Measurements from ENCODE around the gene LSM7. TPM values are rescaled to one million over a fixed set of nuclear protein-coding genes. Genes with fewer than 3 reads are reported as not detected.
A peak's percentile ranks its signal among the peaks of the same experiment; 100 is the strongest.
"Not testable (repeated sequence)": the region's sequence is repeated elsewhere in the genome, so short reads cannot be mapped to it uniquely, and the experiment has no call there.

LSM7 gene
- total RNA-seq, 2 donors from 2014 or later = 115 to 140 TPM

DNA sequence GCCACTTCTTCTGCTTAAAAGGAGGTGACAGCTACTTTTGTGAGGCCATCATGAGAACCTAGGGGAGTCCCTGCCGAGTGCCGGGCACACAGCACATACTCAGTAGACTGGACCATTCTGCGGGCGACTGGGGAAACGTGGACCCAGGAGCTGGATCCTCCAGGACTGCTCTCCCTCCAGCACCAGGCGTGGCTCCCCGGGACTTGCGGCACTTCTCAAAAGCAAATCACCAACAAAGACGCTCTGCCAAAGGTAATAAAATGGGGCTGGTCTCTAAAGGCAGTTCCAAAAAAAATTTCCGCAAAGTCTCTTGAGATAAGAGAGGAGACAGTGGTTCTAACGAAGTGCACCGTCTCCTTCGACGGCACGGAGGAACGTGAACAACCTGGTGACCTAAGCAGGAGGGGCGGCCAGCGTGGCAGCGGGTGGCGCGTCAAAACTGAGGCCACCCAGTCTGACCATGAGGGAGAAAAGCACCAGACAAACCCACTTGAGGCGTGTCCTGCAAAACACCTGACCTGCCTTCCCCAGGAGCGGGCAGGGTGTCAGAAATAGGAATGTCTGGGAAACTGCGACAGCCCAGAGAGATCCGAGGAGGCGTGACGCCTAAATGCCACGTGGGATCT, 30.3 kb upstream of the LSM7 start:
- ATAC-seq (no peak), DNase-seq (ENCODE audit: low spot score in 2 of 2) (no peak)
- no peaks in the 10 kb centered on the region for H3K36me3 Mint-ChIP-seq
- H3K9me3 Mint-ChIP-seq = no peaks in the 10 kb centered on the region
- no peak overlapping the region for H3K27ac Mint-ChIP-seq

DNA sequence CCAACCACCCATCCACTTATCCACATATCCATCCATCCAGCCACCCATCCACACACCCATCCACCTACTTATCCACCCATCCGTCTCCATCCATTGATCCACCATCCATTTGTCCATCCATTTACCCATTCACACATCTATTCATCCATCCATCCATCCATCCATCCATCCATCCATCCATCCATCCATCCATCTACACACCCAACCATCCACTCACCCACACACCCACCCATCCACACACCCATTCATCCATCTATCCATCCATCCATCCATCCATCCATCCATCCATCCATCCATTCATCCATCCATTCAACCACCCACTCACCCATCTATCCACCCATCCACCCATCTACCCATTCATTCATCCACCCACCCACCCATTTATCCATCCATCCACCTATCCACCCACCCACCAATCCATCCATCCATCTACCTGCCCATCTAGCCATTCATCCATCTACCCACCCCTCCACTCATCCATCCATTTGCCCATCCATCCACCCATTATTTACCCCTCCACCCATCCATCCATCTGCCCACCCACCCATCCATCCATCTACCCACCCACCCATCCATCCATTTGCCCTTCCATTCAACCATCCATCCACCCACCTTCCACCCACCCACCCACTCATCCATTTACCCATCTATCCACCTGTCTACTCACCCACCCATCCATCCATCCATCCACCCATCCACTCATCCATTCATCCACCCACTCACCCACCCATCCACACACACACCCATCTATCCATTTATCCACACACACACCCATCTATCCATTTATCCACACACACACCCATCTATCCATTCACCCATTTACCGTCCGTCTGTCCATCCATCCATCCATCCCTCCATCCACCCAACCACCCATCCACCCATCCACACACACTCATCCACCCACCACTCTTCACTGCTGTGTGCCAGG, 29.2 kb upstream of the LSM7 start:
- Mint-ChIP-seq H3K9me3 (no peaks in the 10 kb centered on the region), H3K36me3 (no peaks in the 10 kb centered on the region), H3K27ac (no peak overlapping the region)
- ATAC-seq (no peak), DNase-seq (ENCODE audit: low spot score in 2 of 2) (no peak)

DNA sequence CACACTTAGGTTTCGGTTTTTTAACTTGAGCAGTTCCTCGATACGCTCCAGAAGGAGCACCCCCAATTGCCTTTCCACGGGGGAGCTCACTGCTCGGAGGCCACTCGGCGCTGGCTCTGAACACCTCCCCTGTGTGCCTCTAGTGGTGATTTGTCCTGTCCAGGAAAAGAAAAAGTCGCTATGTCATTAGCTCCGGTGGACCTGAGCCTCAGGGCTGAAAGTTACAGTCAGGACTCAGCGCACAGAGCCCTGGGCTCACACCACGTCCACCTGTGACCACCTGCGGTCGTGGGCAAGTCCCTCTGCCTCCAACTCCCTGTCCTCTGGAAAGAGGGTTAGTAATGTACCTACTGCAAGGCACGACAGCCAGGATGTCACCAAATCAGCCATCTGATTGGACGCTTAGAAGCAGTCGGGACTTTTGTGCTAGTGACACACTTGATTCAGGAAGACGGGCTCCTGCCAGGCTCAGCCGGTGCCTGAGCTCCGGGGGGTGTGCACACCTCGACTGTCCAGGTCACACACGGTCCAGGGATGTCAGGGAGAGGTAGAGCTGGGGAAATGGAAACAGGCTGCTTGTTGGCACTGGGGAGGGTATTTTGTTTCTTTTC, 27.8 kb upstream of the LSM7 start:
- H3K27ac Mint-ChIP-seq = no peak overlapping the region
- no peaks in the 10 kb centered on the region for H3K9me3 Mint-ChIP-seq
- DNase-seq (ENCODE audit: low spot score in 2 of 2) = no peak
- H3K36me3 Mint-ChIP-seq = no peaks in the 10 kb centered on the region
- no peak for ATAC-seq

DNA sequence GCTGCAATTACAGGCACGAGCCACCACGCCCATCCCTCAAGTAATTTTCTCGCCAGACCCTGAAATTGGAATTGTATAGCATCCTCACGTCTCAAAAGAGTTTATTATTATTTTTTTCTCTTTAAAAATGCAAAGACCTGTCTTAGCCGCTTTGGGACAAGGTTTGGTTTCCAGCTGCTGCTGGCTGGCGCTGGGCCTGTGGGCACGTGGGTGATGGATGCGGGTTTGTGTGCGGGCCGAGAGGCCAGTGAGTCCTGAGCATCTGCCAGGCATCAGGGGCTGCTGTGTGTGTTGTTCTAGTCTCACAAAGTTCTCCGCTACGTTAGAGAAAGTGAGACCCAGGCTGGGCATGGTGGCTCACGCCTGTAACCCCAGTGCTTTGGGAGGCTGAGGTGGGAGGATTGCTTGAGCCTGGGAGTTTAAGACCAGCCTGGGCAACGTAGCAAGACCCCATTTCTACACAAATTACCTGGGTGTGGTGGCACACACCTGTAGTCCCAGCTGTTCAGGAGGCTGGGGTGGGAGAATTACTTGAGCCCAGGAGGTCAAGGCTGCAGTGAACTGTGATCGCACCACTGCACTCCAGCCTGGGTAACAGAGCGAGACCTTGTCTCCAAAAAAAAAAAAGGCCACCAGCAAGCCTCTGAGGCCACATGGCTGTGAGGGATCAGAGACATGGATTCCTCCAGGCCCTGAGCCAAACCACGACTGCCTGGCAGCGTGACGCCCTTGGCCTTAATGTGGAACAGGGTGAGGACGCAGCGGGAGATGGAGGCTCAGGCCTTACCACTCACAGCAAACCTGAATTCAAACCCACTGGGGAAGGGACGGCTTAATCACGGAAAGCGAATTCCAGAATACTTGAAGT, 27.0 kb upstream of the LSM7 start:
- Mint-ChIP-seq H3K36me3 (no peaks in the 10 kb centered on the region), H3K27ac (no peak overlapping the region), H3K9me3 (no peaks in the 10 kb centered on the region)
- DNase-seq (ENCODE audit: low spot score in 2 of 2) = no peak
- ATAC-seq = no peak

DNA sequence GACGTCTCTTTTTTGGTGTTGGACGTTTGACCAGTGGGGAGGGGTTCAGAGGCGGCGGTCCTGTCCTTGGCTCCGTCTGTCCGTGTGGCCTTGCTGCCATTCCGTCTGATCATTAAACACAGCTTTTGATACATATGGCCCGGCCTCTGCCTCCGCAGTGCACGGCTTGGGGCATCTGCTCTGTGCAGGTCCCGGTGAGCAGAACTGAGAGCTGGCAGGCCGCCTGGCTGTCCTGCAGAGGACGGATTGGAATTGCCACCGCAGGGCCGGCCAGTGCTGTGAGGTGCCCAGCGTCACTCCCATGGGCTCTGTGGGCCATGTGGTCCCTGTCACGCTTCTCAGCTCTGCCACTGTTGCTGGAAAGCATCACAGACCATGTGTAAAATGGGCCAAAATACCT, 26.3 kb upstream of the LSM7 start:
- Mint-ChIP-seq H3K36me3 (no peaks in the 10 kb centered on the region), H3K9me3 (no peaks in the 10 kb centered on the region), H3K27ac (peak overlapping the region in 1 of 2 donors; percentile 55)
- ATAC-seq (no peak), DNase-seq (ENCODE audit: low spot score in 2 of 2) (no peak)

DNA sequence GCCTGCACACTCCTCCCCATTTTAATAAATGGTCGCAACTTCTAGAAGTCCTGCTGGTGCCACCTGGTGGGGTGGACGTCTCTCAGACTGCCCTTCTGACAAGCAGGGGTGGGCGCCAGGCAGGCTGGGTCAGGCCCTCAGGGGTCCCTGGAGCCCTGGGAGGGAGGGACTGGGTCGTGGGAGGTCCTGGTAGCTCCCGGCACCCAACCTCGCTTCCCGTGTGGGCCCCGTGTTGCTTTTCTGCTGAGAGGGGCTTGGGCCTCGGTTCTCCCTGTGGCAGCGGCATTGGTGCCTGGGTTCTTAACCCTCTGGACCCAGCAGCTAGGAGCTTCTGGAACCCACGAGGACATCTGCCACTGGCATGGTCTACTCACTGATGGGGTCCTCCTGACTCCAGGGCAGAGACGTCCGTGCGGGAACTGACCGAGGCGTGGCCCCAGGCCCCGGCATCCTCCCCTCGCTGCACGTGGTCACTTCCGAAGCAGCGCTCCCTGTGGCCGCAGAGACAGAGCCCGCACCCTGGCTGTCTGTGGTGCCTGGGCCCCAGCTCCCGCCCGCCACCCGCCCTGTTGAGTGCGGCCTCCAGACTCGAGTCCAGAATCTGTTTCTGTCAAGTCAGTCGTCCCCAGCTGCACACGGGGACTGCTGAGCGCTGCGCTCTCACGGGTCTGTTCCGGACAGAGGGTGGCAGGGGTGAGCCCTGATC, 25.7 kb upstream of the LSM7 start:
- no peak for ATAC-seq
- Mint-ChIP-seq H3K27ac (no peak overlapping the region), H3K9me3 (no peaks in the 10 kb centered on the region), H3K36me3 (no peaks in the 10 kb centered on the region)
- DNase-seq (ENCODE audit: low spot score in 2 of 2) = no peak

DNA sequence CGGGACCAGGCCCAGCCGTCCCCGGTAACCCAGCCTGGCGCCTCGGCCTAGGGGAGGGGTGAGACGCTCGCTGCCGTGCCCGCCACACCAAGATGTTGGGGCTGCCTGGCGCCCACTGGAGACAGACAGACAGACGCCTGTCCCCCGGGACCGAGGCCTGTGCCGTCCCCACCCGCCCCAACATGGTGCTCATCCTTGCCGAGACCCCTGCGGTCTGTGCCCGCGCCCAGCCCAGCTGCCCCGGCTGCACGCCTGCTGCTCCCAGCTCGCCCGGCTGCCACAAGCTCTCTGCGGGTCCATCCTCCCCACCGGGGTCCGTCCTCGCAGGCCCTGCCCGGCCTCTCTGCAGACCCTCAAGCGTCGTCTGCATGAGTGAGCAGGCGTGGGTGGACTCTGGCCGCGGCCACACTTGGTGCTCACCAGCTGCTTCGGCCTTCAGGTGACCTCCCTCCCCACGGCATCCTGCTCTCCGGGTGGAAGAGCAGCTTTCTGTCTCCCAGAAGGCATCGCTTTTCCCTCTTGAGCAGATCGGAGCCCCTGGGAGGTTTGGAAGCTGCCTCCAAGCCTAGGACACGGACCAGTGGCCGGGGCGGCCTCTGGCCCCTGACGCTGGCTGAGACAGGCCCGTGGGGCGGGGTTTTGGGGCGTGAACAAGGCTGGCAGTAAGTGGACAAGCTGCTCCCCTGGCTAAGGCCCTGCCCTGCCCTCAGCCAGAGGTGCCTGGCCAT, 24.9 kb upstream of the LSM7 start:
- no peak for ATAC-seq
- no peak for DNase-seq (ENCODE audit: low spot score in 2 of 2)
- Mint-ChIP-seq H3K9me3 (no peaks in the 10 kb centered on the region), H3K36me3 (no peaks in the 10 kb centered on the region), H3K27ac (no peak overlapping the region)

DNA sequence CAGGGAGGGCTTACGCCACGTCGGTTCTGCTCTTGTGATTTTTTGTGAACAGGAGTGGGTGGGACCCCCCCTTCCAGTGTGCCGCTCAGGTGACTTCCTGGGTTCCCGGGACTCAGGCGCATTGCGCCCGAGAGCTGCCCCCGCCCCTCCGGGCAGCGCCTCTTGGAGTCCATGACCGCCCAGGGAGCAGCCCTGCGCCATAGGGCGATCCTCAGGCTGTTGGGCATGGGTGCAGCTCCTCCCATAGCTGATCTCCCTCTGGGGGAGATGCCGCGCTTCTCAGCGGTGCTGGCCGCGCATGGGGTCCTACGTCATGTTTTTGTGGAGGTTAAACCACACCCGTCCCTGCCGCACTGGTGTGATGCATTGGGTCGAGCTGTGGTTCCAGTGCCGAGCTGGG, 23.7 kb upstream of the LSM7 start:
- no peak for ATAC-seq
- H3K9me3 Mint-ChIP-seq = no peaks in the 10 kb centered on the region
- no peaks in the 10 kb centered on the region for H3K36me3 Mint-ChIP-seq
- no peak overlapping the region for H3K27ac Mint-ChIP-seq
- no peak for DNase-seq (ENCODE audit: low spot score in 2 of 2)

DNA sequence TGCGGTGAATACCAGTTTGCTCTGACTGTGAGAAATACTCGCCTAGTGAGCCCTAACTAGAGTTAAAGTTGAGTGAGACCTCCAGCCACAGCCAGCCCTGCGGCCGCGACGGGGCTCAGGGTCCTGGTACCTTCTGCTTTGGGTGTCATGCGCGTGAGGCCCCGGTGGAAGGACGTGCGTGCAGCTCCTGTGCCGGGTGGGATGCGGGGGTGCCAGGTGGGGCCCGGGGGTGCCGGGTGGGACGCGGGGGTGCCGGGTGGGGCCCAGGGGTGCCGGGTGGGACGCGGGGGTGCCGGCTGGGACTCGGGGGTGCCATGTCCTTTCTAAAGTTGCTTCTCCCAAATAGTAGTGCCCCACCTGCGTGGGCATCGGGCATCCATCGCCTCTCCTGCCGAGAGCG, 23.2 kb upstream of the LSM7 start:
- Mint-ChIP-seq H3K36me3 (no peaks in the 10 kb centered on the region), H3K27ac (no peak overlapping the region), H3K9me3 (no peaks in the 10 kb centered on the region)
- ATAC-seq = no peak
- no peak for DNase-seq (ENCODE audit: low spot score in 2 of 2)

DNA sequence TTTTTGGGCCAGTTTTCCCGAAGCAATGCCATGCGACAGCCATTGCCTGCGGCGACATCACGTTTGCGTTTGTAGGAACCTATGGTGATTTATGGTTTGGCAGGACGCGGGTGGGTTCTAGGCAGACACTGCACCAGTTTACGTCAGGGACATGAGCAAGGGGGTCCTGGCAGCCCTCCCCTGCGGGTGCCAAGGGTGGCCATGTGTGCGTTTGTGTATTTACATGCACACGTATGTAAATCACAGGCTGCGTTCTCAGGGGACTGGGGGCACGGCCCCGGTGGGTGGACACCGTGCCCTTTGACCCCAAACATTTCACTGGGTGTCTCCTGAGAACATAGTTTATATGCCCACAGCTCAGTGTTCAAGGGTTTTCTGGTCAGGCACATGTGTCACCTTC, 22.3 kb upstream of the LSM7 start:
- no peaks in the 10 kb centered on the region for H3K9me3 Mint-ChIP-seq
- ATAC-seq = no peak
- peaks cover 0 to 4% of the 10 kb centered on the region in 2 donors for H3K36me3 Mint-ChIP-seq
- no peak overlapping the region for H3K27ac Mint-ChIP-seq
- DNase-seq (ENCODE audit: low spot score in 2 of 2) = no peak

DNA sequence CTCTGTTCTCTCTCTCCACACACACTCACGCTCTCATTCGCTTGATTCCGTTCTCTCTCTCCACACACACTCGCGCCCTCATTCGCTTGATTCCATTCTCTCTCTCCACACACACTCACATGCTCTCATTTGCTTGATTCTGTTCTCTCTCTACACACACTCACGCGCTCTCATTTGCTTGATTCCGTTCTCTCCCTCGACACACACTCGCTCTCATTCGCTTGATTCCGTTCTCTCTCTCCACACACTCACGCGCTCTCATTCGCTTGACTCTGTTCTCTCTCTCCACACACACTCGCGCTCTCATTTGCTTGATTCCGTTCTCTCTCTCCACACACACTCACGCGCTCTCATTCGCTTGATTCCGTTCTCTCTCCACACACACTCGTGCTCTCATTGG, 21.4 kb upstream of the LSM7 start:
- H3K36me3 Mint-ChIP-seq; H3K27ac Mint-ChIP-seq; DNase-seq (ENCODE audit: low spot score in 2 of 2); ATAC-seq; H3K9me3 Mint-ChIP-seq: not testable (repeated sequence)

DNA sequence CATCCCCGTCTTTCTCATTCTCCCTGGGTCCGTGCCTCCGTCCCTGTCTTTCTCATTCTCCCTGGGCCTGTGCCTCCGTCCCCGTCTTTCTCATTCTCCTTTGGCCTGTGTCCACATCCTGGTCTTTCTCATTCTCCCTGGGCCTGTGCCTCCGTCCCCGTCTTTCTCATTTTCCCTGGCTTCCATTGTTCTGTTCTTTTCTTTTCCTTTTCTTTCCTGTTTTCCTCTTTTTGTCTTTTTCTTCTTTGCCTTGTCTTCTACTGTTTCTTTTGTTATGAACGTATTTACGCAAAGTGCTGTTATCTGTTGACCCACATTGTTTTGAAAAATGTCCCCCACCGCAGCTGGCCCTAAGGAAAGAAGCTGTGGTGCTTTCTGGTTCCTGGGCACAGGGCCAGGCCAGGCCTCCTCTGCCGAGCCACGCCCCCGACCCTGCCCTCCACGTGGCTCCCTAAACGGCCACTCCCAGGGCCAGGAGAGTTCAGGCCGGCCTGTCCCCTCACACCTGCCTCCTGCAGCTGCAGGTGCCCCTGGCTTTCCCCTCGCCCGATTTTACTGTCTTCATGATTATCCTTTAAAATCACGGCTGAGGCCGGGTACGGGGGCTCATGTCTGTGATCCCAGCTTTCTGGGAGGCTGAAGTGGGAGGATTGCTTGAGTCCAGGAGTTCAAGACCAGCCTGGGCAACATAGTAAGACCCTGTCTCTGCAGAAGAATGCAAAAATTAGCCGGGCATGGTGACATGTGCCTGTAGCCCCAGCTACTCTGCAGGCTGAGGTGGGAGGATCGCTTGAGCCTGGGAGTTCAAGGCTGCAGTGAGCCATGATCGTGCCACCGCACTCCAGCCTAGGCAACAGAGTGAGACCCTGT, 17.6 kb upstream of the LSM7 start:
- H3K36me3 Mint-ChIP-seq = peaks cover 0 to 5% of the 10 kb centered on the region in 2 donors
- DNase-seq (ENCODE audit: low spot score in 2 of 2) (no peak), ATAC-seq (no peak)
- H3K9me3 Mint-ChIP-seq = no peaks in the 10 kb centered on the region
- no peak overlapping the region for H3K27ac Mint-ChIP-seq

DNA sequence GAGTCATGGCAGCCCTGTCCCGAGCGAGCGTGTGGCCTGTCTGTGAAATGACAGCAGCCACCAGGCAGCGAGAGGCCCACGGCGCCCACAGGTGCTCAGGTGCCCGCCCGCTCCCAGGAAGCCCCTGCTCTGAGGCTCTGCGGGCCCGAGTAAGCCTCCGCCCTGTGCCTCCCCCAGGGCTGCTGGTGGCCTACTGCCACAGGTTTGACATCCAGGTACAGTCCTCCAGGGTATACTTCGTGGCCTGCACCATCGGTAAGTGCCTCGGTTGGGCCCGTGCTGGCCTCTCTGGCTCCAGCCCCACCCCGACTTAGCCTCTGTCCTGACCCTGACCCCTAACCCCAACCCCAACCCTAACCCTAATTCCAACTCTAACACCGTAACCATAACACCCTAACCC, 16.7 kb upstream of the LSM7 start:
- no peak for DNase-seq (ENCODE audit: low spot score in 2 of 2)
- H3K36me3 Mint-ChIP-seq = peaks cover 0 to 5% of the 10 kb centered on the region in 2 donors

DNA sequence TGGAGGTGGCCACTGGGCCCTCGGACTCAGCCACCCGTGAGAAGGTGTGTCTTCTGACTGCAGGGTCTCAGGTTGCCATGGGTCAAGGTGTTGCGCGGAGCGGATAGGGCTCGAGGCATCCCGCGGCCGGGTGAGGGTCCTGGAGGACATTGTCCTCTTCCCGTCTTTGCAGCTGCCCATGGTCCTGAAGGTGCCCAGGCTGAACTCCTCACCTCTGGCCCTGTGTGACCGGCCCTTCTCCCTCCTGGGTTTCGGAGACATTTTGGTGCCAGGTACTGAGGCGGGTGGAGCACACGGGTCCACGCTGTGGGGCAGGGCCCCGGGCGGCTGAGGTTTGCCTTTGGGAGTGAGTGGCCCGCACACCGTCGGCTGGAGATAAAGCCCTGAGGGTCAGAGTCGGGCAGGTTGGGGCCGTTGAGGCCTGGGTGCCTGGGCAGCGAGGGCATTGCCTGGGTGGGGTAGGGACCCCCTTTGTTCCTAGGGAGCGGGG, 16.0 kb upstream of the LSM7 start:
- H3K27ac Mint-ChIP-seq = no peak overlapping the region
- H3K36me3 Mint-ChIP-seq = peaks cover 0 to 5% of the 10 kb centered on the region in 2 donors
- DNase-seq (ENCODE audit: low spot score in 2 of 2) = no peak
- ATAC-seq = no peak
- H3K9me3 Mint-ChIP-seq = no peaks in the 10 kb centered on the region

More for the DNA sequence above, 16.7 kb upstream of the LSM7 start:
- Mint-ChIP-seq H3K27ac (no peak overlapping the region), H3K9me3 (no peaks in the 10 kb centered on the region)
- no peak for ATAC-seq
